HEK293T (cell line): ENCODE measurements around the gene DNAJB4.

Experiments
- BHLHE40 ChIP-seq: fragments of 450-650 bp; IDR thresholded peaks from 2 replicates; pipeline ENCODE4 v1.6.1; 2016; ENCODE audit warnings: mild to moderate bottlenecking, moderate library complexity, borderline replicate concordance
- FOXA1 ChIP-seq: fragments of 450-650 bp; IDR thresholded peaks from 2 replicates; pipeline ENCODE4 v1.6.1; 2016; ENCODE audit warnings: mild to moderate bottlenecking
- FOXM1 ChIP-seq: fragments of 450-650 bp; IDR thresholded peaks from 2 replicates; pipeline ENCODE4 v1.6.1; 2017; ENCODE audit warnings: mild to moderate bottlenecking, borderline replicate concordance
- SUZ12 ChIP-seq: fragments of 450-650 bp; IDR thresholded peaks from 2 replicates; pipeline ENCODE4 v1.6.1; 2016; ENCODE audit warnings: mild to moderate bottlenecking
- TARDBP ChIP-seq: fragments of 450-650 bp; IDR thresholded peaks from 2 replicates; pipeline ENCODE4 v1.6.1; 2016
- ZNF384 ChIP-seq: fragments of 450-650 bp; IDR thresholded peaks from 2 replicates; pipeline ENCODE4 v1.6.1; 2016
- TF ChIP-seq, protein P1 (sequence below): fragments of 450-650 bp; IDR thresholded peaks from 2 replicates; pipeline ENCODE4 v1.6.1; 2016

DNA sequence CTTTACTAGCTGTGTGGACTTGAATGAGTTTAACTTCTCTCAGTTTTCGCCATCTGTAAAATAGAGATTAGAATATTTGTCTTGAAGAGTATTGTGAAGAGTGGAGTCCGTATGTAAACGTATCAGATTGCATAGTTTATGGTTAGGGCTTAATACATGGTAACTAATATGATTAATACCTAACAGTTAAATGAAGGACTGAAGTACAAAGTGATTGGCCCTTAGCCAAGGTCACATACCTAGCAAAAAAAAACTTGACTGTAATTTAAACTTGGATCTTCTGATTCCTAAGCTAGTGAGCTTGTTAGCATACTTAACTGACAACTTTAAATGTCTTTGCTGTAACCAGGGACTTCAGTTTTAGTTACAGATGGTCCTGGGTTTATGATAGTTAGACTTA, 42.9 kb downstream of the DNAJB4 start:
- TF ChIP-seq, protein P1, sequence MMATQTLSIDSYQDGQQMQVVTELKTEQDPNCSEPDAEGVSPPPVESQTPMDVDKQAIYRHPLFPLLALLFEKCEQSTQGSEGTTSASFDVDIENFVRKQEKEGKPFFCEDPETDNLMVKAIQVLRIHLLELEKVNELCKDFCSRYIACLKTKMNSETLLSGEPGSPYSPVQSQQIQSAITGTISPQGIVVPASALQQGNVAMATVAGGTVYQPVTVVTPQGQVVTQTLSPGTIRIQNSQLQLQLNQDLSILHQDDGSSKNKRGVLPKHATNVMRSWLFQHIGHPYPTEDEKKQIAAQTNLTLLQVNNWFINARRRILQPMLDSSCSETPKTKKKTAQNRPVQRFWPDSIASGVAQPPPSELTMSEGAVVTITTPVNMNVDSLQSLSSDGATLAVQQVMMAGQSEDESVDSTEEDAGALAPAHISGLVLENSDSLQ, result no peak
- TF ChIP-seq SUZ12 (no peak), BHLHE40 (no peak), TARDBP (no peak), ZNF384 (no peak), FOXA1 (no peak), FOXM1 (no peak)
